HG02884 (cell line): Measurements from ENCODE around the gene IVNS1ABP.

Experiments
- ATAC-seq: cut with Tn5 transposase; IDR thresholded peaks from one replicate; pipeline ENCODE4 v1.9.1; 2021; ENCODE audit warnings: mild to moderate bottlenecking, moderate library complexity; ENCODE audit not compliant: unreplicated experiment

Gene IVNS1ABP

GRCh38 chr1:185295091-185295490, 22.0 kb downstream of the IVNS1ABP start:
- ATAC-seq: no peak

DNA sequence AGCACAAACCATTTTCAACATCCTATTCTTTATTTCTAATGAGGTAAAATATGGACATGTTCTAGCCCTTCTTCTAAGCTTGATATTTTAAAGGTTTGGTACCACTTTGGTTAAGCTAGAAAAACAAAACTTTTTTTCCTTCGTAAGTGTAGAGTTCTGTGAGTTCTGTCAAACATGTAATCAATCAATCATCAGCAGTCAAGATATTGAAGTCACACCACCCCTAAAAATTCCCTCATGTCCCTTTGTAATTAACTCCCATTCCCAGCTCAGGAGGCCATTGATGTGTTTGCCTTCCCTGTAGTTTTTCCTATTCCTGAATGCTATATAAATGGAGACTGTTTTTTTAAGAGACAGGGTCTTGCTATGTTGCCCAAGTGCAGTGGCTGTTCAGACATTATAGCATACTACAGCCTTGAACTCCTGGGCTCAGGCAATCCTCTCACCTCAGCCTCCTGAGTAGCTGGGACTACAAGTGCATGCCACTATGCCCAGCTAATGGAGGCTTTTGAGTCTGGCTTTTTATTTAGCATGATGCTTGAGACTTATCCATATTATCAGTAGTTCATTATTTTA, 23.0 kb downstream of the IVNS1ABP start:
- no peak for ATAC-seq

- no peak for ATAC-seq
Measured at GRCh38 chr1:185292237-185292636, 24.8 kb downstream of the IVNS1ABP start.

DNA sequence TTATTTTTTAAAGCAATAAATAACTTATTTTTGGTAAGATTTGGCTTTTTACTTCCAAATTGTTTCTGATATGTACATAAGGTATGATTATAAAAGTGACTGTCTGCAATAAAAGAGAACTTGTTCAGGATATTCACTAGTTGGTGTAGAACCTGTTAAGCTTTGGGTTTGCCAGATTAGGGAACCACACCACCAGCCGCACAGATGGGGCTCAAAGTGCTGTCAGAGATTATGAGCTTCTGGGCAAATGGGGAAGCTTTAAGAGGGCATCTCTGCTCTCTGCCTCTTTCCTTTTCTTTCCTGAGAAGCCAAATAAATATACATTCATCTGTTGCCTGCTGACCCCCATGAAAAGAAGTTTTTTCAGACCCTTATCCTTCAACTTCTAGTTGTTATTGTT, 25.4 kb downstream of the IVNS1ABP start:
- ATAC-seq: no peak

GRCh38 chr1:185291159-185291558, 25.9 kb downstream of the IVNS1ABP start:
- no peak for ATAC-seq

- ATAC-seq: no peak
Measured at GRCh38 chr1:185289880-185290279, 27.2 kb downstream of the IVNS1ABP start.

DNA sequence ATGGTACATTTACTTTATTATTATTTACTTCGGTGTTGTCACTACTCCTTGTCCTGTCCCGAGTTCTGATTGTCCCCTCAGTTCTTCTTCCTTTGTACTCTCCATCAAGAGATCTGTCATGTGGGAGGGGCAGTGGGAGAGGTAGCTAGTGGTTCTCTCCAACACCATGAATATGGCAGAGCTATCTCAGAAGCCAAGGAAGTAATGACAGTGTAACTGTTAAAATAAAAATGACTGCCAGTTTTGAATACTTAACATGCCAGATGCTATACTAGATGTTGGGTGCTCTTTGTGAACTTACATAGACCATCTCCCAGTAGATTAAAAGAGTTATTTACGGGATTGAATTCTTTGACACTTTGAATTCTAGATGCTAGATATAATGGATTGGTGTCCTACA, 28.6 kb downstream of the IVNS1ABP start:
- ATAC-seq: no peak

DNA sequence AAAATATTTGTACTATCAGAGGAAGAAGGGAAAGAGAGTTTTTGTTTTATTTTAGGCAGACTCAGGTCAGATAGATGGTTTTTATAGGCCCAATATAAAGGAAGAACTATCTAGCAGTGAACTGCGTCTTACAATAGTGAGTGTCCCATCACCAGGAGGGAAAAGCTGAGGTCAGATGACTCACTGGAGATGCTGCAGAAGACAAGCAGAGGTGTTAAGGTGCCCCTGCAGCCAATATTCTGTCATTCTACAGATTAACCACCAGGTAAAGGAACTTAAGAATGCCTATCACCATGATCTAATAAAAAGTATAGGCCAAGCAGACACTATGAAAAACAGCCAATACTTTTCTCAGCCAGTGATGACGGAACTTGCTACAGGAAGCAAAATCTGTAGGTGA, 29.6 kb downstream of the IVNS1ABP start:
- no peak for ATAC-seq

GRCh38 chr1:185284533-185285276, 32.3 kb downstream of the IVNS1ABP start:
- ATAC-seq: no peak

DNA sequence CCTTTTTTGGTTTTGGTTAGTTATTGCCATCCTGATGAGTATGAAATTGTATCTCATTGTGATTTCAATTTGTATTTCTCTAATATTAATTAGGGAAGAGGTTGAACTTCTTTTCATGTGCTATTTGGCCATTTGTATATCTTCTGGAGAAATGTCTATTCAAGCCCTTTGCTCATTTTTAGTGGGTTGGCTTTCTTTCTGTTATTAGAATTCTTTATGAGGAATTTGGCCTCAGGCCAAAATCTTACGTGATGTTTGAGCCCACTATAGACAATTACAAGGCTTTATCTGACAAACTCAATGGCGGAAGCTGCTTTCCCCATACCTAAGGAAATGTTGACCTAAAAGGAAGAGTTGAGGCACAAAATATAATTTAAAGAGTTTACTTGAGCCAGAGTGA, 32.9 kb downstream of the IVNS1ABP start:
- no peak for ATAC-seq

- ATAC-seq: peak; percentile 59
Measured at GRCh38 chr1:185281245-185281644, 35.8 kb downstream of the IVNS1ABP start.

- no peak for ATAC-seq
Measured at GRCh38 chr1:185280589-185280988, 36.5 kb downstream of the IVNS1ABP start.

GRCh38 chr1:185279571-185279970, 37.5 kb downstream of the IVNS1ABP start:
- no peak for ATAC-seq

DNA sequence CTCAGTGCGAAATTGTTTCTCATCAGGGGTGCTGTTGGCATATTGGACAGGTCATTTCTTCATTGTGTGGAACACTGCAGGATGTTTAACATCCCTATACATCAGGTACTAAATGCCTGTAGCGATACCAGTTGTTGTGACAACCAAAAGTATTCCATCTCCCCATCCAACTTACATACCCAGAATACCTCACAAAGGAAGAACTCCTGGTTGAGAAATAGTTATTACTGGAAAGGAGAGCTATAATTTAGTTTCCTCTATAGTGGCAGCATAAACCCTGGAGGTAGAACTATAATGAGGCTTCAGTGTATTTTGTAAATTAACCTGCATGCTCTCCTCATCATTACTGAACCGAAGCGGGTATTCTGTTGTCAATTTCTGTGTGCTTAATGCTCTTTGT, 45.1 kb downstream of the IVNS1ABP start:
- no peak for ATAC-seq

DNA sequence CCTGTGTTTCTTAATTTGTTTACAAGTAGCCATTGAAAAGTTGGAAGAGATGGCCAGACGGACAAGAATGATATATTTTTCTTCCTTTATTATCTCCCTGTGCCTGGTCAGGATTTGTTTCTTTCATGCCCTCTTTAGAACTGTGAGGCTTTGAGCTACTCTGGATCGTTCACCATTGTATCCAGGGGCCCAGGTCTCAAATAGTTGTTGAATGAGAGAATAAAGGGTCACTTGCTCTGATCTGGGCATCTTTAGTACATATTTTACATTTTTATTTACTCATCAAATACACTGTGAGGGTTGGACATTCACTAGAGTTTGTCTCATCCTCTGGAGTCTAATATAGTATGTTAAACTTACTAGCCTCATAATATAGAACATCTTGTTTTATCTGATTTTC, 48.7 kb downstream of the IVNS1ABP start:
- ATAC-seq: no peak

- ATAC-seq: no peak
Measured at GRCh38 chr1:185267701-185268100, 49.3 kb downstream of the IVNS1ABP start.

DNA sequence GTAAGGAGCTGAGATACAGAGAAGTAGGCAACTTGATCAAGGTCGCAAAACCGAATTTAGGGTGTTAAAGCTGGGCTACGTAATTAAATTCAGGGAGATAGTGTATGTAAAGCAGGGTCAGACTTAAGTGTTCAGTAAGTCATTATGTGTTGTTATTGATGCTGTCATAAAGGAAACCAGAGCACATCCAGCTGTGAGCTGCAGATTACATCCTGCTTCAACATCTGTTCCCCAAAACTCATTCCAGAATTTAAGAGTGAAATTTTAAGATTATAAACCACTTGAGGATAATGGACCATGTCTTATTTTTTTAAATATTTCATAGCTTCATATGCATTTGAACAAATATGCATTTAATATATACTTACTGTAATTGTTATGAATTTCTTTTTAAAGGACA, 49.7 kb downstream of the IVNS1ABP start:
- ATAC-seq: no peak

DNA sequence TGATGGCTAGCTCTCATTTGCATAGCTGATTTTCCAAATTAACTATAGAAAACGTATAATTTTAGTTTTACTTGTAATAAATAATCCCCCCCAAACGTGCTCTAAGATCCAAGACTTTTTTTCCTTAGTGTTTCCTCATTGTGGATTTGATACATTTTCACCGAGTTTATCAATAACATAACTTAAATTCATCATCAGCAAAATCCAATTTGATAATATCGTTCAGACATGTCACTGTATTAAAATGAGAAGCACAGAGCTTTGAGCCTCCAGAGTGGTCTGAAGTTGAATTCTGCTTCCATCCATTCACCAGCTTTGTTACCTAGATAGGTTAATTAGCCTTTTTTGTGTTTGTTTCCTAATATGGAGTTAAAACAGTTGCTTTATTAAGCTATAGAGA, 51.7 kb downstream of the IVNS1ABP start:
- no peak for ATAC-seq

DNA sequence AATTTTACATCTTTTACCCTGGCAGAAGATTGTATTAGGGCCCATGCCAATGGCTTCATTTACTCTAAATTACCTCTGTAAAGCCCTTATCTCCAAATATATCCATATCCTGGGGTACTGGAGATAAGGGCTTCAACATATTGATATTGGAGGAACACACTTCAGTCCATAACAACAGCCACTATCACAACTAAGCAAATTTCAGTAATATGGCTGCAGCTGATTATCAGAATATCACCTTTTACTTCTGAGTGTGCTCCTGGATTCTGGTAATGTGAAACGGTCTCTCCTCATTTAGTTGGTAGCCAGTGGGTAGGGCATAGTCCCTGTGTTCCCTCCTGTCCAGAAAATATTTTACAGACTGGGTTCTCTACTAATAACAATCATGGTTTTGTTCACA, 53.3 kb downstream of the IVNS1ABP start:
- no peak for ATAC-seq

DNA sequence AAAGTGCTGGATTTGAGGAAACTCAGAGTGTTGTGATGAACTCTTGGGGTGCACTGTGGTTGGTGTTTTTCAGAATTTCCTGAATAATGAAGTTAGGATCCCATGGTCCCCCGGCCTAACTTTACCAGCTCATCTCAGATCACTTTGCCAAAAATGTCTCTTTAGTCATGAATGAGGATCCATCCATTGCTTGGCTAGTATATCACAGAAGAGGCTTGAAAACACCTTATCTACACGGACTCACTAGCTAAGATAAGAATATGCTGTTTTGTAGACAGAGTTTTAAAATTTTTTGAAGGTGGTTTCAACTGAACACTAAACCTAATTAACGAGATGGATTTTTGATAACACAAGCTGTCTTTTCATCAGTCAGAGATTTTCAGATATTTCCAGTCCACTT, 53.8 kb downstream of the IVNS1ABP start:
- ATAC-seq: no peak

DNA sequence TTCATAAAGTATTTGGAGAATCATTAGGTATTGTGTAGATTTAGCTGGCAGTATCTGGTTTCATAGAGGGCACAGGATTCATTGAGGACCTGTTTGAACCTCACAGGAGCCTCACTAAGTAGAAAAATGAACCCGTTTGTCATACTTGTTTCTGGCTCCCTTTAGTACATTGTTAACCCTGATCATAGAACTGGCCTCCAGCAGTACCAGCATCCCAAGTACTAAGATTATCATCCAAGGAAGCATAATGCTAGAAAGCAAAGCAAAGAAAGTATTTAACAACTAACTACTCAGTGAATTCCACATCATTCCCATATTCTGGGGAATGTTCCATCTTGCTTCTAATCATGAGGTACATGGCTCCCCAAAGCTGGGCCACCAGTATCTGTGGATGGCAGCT, 54.9 kb downstream of the IVNS1ABP start:
- no peak for ATAC-seq

DNA sequence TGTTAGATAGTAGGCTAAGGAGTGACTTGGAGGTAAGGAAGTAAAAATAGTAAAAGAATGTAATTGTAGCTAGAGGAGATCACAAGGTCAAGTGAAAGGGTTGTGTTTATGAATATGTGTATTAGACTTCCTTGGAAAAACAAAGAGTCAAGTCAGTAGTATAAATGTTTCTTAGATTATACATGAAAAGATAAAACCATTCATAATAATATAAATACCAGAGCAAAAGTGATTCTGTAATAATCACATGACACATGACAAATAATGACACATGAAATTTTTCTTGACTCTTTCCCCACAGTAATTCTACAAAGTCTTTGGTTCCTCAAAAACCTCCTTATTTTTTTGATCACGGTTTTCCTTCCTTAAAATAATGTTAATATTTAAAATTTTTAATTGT, 56.4 kb downstream of the IVNS1ABP start:
- ATAC-seq: no peak

DNA sequence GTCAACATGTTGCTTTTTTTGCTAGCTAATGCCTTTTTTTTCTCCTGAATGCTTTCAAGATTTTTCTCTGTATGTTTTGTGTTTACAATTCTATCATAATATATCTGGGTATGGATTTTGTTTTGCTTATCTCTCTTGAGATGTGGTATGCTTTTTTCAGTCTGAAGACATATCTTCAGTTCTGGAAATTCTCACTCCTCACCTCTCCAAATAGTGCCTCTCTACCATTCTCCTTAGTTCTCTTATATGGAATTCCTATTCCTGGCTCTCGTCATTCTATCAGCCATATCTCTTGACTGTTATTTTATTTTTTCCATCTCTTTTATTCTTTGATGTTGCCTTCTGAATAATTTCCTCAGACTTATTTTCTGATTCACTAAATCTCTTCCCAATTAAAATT, 58.4 kb downstream of the IVNS1ABP start:
- no peak for ATAC-seq
